CD4-positive, alpha-beta T cell treated with Interleukin-4 for 4 hours (primary cell): ENCODE data around the gene EIF3A.
"Not testable (repeated sequence)": the region's sequence is repeated elsewhere in the genome, so short reads cannot be mapped to it uniquely, and the experiment has no call there.

Source experiments
- DNase-seq: peaks from one replicate; pipeline ENCODE4 v3.0.0-alpha.2; 2020

The EIF3A gene, protein sequence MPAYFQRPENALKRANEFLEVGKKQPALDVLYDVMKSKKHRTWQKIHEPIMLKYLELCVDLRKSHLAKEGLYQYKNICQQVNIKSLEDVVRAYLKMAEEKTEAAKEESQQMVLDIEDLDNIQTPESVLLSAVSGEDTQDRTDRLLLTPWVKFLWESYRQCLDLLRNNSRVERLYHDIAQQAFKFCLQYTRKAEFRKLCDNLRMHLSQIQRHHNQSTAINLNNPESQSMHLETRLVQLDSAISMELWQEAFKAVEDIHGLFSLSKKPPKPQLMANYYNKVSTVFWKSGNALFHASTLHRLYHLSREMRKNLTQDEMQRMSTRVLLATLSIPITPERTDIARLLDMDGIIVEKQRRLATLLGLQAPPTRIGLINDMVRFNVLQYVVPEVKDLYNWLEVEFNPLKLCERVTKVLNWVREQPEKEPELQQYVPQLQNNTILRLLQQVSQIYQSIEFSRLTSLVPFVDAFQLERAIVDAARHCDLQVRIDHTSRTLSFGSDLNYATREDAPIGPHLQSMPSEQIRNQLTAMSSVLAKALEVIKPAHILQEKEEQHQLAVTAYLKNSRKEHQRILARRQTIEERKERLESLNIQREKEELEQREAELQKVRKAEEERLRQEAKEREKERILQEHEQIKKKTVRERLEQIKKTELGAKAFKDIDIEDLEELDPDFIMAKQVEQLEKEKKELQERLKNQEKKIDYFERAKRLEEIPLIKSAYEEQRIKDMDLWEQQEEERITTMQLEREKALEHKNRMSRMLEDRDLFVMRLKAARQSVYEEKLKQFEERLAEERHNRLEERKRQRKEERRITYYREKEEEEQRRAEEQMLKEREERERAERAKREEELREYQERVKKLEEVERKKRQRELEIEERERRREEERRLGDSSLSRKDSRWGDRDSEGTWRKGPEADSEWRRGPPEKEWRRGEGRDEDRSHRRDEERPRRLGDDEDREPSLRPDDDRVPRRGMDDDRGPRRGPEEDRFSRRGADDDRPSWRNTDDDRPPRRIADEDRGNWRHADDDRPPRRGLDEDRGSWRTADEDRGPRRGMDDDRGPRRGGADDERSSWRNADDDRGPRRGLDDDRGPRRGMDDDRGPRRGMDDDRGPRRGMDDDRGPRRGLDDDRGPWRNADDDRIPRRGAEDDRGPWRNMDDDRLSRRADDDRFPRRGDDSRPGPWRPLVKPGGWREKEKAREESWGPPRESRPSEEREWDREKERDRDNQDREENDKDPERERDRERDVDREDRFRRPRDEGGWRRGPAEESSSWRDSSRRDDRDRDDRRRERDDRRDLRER (N-terminal part only)

DNA sequence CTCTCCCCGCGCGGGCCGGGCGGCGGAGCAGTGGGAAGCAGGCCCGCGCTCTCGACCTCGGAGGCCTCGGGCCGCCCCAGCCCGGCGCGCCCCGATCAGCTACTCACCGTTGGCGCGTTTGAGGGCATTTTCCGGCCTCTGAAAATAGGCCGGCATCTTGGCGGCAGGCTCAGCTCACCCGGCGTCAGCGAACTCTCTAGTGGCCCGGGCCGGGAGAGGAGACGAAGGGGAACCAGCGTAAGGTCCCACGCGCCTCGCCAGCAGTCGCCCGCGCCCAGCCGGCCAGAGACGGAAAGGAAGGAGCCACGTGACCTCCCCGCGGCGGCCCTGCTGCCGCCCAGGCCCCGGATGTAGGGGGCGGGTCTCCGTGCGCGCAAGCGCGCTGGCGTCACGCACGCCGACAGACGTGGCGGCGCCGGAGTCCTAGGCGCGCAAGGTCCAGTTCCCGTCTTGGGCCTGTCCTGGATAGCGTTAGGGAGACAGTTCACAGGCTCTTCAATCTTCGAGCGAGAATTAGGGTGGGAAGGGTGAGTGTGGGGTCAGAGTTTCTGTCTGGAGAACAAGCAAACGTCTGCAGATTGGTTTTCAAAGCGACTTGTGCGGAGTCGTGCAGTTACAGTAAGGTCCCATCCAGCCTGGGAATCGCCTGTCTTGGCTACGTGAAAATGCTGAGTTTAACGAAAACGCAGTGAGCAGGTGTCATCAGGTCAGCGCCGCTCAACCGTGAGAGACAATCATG lies at the start of gene EIF3A:
EIF3A (minus strand) TSS at position 297 of the 739 bp plus-strand sequence; CDS start at position 156, 141 bp downstream.
- peak; percentile 87 for DNase-seq

DNA sequence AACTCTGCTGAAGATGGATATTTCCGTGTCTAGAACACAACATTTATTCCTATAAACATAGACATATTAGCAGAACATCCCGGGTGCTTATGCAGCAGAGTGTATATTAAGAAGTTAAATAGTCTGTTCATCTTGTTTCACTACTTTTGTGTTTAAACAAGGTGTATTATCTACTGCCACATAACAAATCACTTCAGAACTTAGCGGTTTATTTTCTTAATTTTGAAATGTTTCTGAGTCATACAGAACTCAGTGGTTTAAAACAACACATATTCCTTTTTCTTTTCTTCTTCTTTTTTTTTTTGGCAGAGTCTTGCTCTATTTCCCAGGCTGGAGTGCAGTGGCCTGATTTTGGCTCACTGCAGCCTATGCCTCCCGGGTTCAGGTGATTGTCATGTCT lies 49.1 kb upstream of the EIF3A start:
- no peak for DNase-seq

DNA sequence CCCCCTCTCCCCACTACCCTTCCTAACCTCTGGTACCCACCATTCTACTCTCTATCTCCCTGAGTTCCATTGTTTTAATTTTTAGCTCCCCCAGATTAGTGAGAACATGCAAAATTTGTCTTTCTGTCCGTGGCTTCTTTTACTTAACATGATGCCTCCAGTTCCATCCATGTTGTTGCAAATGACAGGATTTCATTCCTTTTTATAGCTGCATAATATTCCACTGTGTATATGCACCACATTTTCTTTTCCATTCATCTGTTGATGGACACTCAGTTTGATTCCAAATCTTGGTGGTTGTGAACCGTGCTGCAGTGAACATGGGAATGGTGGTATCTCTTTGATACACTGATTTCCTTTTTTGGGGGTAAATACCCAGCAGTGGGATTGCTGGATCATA lies 45.3 kb upstream of the EIF3A start:
- no peak for DNase-seq

DNA sequence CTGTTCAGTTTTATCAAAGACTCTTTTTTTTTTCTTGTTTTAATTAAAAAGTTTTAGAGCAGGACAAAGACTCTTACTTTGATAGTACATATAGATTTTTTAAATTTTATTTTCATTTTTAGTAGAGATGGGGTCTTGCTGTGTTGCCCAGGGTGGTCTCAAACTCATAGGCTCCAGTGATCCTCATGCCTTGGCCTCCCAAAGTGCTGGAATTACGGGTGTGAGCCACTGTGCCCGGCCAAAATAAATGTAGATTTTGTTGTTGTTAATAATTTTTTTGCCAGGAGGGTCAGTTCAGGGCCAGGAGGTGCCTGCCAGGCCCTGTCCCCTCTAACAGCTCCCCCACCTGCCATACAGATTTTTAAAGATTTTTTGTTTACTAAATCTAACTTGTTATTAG lies 40.3 kb upstream of the EIF3A start:
- no peak for DNase-seq

DNA sequence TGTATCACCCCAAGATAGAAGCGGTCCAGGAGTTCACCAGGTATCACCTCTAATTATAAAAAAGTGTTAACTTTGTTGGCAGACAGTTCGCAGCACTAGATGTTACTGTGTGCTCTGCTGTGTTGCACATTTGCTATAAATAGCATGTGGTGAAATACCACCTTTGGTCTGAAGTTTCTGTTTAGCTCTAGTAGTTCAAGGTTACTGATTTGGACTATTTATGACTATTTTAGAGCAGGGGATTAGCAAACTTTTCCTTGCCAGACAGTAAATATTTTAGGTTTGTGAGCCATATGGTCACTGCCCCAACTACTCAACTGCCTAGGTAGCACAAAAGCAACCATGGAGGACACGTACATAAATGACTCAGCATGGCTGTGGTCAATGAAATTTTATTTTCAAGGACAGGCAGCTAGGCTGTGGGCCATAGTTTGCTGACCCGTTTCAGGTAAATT lies 39.8 kb upstream of the EIF3A start:
- DNase-seq: peak; percentile 51

DNA sequence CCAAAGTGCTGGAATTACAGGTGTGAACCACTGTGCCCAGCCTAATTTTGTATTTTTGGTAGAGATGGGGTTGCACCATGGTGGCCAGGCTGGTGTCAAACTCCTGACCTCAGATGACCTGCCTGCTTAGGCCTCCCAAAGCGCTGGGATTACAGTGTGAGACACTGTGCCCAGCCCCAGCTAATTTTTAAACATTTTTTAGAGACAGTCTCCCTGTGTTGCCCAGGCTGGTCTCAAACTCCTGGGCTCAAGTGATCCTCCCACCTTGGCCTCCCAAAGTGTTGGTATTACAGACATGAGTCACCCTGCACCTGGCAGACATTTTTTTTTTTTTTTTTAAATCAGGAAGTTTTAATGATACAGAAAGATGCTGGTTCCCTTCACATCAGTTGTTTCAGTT lies 38.8 kb upstream of the EIF3A start:
- DNase-seq: no peak

DNA sequence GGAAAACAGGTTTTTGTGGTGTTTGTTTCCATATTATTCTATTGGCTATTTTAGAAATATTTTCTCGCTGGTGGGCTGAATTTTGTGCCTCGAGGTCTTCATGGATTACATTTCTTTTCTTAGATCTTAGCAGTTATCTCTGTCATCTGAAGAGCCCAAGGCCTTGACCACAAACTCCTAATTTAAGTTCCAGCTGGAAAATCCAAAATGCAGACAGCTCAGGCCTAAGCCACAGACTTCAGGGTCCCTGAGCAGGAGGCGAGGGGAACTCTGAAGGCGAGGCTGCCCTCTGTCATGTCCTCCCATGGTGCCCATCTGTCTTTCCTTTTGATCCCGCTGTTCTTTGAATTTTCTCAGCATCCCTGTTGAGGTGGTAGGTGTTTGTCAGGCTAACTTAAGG lies 37.6 kb upstream of the EIF3A start:
- no peak for DNase-seq

DNA sequence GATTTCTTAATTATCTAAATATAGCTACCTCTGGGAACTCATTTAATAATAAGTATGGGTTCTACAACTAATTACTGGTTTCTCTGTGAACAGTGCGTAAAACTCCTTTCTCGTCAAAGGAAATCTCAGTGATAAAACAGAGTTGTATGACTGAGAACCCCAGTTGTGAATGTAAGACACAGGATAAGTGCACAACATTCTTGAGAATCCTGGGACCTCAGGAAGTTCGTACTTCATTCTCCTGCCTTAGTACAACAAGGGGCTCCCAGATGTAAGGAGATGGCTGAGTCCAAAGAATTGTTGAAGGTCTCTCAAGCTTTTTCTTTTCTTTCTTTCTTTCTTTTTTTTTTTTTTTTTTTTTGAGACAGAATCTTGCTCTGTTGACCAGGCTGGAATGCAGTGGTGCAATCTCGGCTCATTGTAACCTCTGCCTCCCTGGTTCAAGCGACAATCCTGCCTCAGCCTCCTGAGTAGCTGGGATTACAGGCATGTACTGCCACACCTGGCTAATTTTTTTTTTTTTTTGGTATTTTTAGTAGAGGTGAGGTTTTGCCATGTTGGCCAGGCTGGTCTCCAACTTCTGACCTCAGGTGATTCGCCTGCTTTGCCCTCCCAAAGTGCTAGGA lies 35.8 kb upstream of the EIF3A start:
- DNase-seq: no peak

DNA sequence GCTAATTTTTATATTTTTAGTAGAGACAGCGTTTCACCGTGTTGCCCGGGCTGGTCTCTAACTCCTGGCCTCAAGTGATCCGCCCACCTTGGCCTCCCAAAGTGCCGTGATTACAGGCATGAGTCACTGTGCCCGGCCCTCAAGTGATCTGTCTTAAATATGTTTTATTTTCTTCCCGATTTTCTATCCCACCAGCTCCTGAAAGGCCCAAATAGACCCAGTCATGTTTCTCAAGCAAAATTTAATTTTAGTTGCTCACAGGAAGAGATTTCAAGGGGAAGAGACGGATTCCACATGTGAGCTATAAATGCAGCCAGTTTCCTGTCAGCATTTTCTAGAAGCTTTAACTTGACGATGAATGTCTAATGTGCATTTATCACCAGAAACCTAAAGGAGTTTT lies 35.3 kb upstream of the EIF3A start:
- no peak for DNase-seq

DNA sequence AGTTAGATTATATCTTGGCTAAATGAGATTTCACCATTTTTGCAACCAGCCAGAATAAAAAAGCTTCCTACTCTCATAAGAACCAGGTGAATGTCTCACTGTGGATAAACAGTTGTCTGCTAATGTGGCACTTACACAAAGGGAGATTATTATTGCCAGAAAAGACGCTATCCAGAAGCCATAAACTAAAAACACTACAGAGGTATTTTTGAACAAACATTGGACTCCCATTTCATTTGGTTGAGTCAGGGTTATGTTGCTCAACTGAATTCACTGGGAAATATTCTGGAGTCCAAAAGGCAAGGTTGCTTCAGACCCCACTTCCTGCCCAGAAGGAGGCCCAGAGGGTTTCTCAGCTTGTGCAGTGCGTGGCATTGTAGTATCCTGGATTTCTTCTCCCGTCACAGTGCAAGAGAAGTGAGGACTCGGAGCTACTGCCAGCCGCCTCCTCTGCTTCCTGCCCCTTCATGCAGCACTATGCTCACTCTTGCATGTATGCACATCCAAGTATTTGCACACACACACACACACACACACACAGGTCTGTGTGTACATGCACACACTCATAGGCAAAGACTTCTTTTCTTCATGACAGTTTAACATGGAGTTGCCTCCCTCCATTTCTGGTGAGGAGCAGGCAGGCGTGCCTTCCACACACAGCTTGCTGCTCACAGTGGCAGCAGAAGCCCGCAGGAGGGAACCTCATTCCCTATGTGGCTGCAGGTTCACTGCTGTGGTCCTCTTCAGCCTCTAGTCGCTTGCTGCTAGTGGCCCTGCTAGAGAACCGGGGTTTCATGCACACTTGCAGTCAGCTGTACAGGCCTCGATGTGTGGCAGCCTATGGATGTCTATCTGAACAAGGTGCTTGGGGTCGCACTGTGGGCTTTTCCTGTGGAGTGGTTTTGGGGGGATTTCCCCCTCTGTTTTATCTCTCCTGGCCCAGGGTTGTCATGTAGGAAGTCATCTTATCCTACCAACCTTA lies 33.4 kb upstream of the EIF3A start:
- no peak for DNase-seq

DNA sequence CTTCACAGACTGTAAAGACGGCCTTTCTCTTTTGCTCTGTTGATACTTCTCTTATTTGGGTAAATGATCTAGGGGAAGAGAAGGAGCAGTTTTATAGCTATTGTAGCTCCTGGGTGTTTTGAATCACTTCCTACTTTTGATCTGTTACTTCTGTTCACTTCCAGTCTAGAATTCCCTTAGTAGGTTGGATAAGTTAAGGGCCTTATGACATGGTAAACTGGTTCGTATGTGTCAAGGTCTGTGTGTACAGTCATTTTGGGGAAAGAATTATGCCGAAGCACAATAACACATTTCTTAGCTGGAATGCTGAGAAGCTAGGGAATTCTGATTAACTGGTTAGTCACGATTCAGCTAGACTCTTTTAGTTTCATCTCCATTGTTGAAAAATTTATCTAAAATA lies 31.4 kb upstream of the EIF3A start:
- DNase-seq: no peak

DNA sequence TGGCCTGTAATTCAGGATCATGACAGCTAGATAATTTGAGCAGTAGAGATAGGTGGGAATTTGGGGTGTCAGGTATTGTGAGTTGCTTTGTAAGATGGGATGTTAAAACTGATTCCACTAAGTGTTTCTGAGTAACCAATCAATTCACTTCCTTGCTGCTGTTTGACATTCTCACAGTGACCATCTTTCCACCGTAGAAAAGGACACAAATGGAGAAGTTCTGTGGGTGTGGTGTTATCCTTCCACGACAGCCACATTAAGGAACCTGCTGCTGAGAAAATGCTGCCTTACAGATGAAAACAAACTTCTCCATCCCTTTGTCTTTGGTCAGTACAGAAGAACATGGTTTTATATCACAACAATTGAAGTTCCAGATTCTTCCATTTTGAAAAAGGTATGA lies 27.2 kb upstream of the EIF3A start:
- not testable (repeated sequence) for DNase-seq

DNA sequence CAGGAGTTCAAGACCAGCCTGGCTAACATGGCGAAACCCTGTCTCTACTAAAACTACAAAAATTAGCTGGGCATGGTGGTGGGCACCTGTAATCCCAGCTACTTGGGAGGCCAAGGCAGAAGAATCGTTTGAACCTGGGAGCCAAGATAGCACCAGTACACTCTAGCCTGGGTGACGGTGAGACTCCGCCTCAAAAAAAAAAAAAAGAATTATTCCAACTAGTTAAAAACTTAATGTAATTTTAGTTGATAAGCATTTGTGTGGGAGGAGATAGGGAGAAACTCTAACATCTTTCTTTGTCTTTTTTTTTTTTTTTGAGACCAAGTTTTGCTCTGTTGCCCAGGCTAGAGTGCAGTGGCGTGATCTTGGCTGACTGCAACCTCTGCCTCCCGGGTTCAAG lies 26.5 kb upstream of the EIF3A start:
- DNase-seq: not testable (repeated sequence)

DNA sequence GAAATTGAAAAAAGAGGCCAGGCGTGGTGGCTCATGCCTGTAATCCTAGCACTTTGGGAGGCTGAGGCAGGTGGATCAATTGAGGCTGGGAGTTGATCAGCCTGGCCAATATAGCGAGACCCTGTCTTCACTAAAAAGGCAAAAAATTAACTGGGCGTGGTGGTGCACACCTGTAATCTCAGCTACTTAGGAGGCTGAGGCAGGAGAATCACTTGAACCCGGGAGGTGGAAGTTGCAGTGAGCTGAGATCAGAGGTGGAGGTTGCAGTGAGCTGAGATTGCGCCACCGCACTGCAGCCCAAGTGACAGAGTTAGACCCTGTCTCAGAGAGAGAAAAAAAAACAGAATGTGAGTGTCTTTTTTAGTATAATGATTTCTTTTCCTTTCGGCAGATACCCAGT lies 25.3 kb upstream of the EIF3A start:
- not testable (repeated sequence) for DNase-seq

DNA sequence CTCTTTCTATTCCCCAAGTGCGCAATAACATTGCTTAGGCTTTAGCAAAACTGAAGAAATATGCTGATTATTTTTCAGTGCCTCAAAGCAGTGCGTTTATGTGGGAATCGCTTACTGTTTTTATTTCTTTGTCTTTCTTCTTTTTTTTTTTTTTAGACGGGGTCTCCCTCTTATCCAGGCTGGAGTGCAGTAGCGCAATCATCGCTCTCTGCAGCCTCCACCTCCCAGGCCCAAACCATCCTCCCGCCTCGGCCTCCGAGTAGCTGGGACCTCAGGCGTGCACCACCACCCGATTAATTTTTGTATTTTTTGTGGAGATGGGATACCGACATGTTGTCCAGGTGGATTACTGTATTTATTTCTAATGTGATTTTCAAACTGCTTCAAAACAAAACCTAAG lies 24.5 kb upstream of the EIF3A start:
- no peak for DNase-seq

DNA sequence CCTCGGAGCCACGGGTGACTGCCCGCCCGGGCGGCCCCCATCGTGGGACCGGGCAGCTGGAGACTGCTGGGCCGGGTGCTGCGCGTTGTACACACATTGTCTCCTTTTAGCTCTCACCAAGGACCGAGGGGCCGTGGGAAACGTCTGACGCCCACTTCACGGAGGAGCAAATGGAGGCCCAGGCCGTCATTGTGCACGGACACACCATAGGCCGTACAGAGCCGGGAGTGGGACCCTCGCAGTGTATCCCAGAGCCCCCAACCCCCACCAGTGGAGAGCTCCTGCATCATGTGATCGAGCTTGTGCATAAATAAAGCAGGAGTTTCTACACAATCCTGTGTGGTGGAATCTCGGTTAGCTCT lies 24.0 kb upstream of the EIF3A start:
- DNase-seq: no peak

DNA sequence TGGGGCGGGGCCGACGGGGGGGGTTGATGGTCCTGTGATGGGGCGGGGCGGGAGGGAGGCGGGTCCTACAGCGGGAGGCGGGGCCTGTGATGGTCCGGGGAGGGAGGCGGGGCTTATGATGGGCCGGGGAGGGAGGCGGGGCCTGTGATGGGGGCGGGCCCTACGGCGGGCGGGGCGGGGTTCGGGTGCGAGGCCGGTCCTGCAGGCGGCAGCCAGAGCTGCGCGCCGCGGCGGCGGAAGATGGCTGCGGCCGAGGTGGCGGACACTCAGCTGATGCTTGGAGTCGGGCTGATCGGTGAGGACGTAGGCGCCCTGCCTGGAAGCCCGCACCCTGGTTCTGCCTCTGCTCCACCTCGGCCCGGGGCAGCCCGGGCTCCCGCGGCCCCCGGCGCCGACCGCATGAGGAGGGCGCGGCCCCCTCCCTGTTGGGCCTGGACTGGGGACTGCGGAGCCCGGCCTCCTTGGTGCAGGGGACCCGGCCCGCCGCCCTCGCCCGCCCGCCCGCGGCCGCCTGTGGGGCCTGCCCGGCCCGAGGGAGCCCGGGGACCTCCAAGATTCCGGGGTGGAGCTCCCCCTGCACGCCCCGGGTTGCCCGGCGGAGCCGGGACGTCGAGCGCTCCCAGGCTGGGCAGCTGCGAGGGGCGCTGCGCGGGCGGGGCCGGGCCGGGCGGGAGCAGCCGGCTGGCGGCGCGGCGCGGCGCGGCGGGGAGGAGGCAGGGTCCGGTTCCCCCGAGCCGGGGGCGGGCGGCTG lies 23.5 kb upstream of the EIF3A start, which contains the start of gene DENND10:
DENND10 (plus strand) TSS at position 211 of the 751 bp plus-strand sequence; CDS start at position 241, 30 bp downstream.
- DNase-seq: peak; percentile 67

DNA sequence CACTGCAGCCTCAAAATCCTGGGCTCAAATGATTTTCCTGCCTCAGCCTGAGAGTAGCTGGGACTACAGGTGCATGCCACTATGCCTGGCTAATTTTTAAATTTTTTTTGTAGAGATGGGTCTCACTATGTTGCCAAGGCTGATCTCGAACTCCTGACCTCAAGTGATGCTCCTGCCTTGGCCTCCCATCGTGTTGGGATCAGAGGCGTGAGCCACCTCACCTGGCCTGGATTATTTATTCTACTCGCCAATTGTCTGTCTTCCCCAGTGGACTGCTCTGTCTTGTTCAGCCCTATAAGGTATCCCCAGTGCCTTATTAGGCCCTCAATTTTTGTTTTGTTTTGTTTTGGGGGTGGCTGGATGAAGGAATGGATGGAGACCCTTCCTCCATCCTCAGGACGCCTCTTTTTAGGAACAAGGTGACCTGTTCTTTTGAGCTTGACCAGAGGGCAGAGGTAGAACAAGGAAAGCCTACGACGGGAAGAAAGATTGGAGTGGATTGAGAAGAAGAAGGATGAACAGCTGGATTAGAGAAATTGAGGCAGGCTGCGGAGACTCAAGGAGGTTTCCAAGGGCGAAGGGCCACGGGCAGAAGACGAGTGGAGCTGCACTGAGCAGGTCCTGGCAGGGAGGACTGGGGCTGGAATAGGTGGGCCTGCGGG lies 22.8 kb upstream of the EIF3A start:
- no peak for DNase-seq
